CD1c-positive myeloid dendritic cell (primary cell): ENCODE results near the gene FIG4.
"Not testable (repeated sequence)": the region's sequence is repeated elsewhere in the genome, so short reads cannot be mapped to it uniquely, and the experiment has no call there.

ENCODE experiments used
- DNase-seq: peaks from one replicate; pipeline ENCODE4 v3.0.0-alpha.2; 2016; ENCODE audit errors: extremely low spot score

Gene FIG4

DNA sequence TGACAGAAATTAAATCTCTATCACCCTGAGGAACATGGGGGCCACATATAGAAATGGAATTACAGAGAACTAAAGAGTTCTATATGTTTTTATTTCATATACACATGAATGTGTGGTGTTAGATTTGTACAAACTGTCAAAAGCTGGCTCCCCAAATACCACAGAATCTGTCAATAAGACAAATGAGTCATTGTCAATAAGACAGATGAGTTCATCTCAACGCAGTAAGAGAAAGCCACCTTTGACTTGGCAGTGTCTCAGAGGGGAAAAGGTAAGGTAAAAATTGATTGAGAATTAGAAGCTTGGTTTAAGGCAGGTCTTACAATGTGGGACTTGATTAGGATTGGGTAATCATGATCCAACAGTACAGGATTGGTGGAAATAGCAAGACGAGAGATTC, 162.9 kb downstream of the FIG4 start:
- DNase-seq = no peak

DNA sequence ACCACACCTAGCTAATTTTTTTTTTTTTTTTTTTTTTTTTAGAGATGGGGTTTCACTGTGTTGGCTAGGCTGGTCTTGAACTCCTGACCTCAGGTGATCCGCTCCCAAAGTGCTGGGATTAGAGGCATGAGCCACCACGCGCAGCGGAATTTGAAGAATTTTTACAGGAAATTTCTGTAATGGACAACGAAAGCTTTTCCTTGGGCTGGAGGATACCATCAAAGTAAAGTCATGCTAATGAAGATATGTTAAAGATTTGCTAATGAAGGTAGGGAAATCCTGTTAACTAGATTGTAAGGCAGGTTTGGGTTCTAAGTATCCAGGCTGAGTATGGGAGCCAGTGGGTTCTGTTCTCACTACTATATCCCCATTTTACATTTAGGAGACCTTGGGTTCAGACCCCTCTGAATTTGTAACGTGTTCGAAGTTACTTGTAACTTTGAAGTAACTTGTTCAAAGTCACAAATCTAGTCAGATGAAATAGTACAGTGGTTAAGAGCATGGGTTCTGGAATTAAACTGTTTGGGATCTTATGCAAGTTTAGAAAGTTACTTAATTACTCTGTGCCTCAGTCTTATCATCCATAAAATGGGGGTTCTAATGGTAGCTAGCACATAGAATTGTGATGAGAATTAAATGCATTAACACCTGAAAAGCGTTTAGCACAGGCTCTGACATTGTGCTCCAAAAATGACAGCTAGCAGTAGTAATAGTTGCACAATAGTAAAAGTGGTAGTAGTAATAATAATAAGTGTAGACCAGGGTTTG, 163.6 kb downstream of the FIG4 start:
- DNase-seq = no peak

DNA sequence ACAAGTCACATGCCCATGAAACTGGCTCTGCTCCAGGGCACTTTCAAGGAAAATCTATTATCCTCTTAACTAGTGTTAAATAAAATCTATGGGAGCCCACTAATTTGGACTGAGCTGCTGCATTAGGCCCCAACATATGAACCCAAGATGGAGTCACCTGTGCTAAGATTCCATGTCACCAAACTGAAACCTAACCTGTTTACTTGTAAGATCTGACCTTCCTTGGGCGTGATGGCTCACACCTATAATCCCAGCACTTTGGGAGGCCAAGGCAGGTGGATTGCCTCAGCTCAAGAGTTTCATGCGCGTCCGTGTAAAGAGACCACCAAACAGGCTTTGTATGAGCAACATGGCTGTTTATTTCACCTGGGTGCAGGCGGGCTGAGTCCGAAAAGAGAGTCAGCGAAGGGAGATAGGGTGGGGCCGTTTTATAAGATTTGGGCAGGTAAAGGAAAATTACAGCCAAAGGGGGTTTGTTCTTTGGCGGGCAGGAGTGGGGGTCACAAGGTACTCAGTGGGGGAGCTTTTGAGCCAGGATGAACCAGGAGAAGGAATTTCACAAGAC, 164.5 kb downstream of the FIG4 start:
- DNase-seq = not testable (repeated sequence)

DNA sequence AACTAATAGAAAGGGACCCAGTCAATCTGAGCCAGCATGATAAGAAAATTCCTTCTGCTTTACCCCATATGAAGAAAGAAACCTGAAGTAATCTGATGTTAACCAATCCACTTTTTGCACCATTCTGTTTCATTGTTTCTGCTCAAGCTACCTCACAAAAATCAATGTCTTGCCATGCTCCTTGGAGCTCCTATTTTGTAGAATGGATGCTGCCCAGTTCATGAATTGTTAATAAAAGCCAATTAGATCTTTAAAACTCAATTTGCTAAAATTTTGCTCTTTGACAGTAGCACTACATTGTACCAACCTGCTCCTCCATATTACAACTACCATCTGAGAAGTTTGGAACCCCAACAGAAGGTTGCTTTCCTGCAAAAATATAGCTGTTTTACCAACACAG, 170.8 kb downstream of the FIG4 start:
- DNase-seq = no peak

DNA sequence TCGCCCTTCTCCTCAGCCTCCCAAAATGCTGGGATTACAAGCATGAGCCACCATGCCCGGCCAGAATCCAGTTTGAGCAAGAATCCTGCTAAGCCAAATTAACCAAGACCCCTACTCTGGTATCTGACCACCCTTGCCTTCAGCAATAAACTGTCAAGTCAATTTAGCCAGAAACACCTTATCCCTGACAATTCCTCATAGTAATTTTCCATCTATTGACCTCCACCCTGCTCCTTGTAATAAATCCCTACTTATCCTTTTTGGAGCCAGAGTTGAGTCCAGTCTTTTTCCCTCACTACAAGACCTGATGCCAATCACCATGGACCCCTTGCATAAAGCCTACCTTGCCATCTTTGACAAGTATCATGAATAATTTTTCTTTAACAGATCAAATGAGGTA, 173.0 kb downstream of the FIG4 start:
- DNase-seq = no peak

DNA sequence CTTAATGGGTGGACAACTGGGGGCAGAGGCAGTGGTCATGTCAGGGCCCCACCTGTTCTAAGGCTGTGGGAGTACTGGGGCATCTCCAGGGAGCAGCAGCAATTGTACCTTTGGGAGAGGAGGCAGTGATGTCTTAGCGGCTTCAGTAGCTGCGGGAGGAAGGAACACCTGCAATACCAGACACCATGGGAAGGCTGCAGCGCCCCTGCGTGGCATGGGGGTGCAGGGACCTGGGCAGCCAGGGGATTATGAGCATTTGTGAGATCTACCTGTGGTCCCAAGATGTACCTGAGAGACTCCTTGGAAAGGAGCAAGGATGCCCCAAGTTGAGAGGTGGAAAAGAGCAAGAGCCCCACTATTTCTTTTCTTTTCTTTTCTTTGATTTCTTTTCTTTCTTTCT, 174.9 kb downstream of the FIG4 start:
- no peak for DNase-seq

DNA sequence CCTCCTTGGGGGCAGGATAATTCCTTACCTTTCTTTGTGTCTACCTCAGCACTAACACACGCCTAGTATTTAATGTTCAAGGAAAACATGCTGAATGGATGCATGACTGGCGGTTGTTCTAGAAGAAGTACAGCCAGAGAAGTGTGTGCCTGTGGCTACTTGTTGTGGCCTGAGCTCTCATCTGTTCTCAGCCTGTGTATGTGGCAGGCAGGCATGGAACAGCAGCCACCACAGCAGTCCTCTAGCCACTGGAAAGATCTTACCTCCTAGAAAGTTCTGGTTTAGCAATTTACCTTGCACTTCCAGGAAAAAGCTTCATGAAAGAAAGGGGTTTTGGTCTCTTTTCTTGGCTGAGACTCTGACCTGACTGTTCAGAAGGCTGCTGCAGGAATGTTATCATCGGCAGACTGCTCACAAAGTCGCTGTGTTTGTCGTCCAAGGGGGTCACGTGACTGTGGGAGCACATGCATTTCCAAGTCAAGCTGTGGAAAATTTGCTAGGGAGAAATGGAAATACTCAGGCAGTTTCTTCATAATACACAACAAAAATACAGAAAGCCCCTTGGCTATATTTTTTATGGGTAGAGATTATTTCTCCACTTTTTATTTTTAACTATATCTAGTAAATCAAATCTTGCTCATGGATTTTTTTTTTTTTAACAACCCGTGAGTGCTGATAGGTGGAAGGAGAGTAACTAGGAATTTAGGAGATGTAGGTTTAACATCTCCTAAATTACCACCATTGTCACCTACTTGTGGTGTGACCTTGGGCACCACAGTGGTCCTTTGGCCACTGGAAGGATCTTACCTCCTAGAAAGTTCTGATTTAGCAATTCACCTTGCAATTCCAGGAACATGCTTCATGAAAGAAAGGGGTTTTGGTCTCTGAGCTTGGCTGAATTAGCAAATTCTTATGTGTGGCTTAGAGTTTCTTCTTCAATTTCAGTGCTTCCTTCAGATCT, 176.2 kb downstream of the FIG4 start:
- no peak for DNase-seq

DNA sequence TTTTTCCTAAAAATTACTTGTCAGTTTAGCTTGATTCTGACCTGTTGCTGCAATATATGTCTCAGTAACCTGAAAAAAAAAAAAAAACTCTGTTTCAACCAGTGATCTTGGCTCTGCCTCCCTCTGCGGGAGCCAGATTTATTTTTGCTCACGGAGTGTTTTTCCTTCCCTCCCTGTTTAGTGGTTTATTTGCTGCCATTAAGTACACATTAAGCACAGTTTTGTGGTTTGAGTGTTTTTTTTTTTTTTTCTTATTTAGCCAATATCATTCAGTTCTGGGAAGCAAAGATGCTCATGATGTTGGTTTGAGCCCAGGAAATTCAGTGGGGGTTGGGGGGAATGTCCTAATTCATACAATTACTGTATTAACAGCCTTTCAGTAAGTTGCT, 176.9 kb downstream of the FIG4 start:
- DNase-seq = no peak

DNA sequence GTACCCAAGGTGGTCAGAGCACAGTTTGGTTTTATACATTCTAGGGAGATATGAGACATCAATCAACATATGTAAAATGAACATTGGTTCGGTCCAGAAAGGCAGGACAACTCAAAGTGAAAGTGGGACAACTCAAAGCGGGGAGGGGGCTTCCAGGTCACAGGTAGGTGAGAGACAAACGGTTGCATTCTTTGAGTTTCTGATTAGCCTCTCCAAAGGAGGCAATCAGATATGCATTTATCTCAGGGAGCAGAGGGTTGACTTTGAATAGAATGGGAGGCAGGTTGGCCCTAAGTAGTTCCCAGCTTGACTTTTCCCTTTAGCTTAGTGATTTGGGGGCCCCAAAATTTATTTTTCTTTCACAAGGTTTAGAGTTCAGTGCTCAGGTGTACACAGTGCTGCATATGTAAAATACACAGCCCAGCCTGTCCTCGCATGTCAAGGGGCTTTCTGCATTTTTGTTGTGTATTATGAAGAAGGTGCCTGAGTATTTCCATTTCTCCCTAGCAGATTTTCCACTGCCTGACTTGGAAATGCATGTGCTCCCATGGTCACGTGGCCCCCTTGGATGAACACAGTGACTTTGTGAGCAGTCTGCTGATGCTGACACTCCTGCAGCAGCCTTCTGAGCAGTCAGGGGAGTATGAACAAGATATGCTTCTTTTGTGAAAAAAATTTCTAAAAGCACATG, 178.4 kb downstream of the FIG4 start:
- DNase-seq = not testable (repeated sequence)

DNA sequence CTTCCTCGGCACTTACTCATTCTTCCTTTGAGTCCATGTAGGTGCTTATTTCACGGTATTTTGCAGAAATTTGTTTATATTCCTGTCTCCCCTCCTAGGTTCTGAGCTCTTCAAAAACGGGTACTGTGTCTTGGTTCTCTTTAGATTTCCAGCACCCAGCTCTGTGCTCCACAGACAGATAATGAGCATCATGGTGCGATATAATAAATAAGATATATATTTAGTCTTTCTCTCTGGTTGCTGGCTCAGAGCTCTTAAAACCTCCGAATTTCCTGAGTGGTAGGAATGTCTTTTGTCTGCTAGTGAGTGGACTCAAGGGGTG, 179.0 kb downstream of the FIG4 start:
- DNase-seq = no peak

DNA sequence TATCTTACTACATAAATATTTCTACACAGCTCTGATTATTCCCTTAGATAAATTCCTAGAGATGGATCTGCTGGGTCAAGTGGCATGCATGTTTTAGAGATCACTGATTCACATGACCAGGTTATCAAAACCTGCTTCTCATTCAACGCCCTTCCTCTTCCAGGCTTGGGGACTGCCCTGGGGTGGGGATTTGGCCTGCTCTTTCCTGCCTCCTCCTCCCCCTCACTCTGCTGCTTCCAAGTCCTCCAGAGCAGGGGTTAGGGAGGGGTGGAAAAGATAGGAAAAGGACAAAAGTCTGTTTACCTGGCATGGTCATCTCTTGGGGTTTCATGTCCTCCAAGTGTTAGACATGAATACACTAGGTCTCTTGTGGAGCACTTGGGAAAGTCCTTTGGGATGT, 181.5 kb downstream of the FIG4 start:
- DNase-seq = no peak

DNA sequence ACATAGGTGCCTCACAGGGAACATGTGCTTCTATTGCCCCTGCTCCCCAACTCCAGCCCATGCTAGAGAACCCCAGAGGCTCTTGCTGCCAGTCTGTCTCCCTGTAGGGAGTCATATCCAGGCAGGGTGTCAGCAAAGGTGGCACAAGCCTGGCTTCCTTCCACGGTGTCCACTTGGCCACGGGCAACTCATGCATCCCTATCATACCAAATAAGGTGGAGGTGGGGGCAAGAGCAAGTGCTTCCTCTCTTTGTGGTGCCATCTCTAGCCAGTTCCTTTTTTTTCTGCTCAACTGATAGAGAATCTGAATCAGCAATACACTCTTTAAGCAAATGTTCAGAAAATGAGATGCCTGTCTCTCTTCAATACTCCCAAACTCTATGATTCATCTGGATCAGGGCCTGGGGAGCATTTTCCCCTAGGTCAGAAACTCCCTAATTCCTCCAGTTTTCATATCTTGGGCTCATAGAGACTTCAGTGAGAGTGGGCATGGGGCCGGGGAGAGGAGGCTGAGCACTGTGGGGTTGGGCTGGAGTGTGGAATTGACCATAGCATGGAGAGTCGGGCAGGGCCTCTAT, 182.0 kb downstream of the FIG4 start:
- DNase-seq = peak; percentile 51

DNA sequence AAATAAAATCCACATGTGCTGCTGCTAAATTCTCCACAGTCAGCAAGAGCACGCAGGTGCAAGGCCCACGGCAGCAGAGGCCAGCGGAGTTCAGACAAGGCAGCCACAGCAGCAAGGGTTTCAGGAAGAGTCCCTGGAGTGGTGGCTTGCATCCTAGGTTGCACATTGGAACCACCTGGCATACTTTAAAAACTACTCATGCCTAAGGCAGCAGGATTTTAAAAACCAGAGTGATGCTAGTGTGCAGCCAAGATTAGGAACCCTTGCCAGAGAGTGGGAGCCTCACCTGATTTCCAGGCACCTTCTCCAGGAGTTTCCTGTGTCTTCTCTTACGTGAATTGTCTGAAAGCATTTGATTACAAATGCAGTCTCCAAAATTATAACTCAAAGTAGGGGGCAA, 183.0 kb downstream of the FIG4 start:
- no peak for DNase-seq

DNA sequence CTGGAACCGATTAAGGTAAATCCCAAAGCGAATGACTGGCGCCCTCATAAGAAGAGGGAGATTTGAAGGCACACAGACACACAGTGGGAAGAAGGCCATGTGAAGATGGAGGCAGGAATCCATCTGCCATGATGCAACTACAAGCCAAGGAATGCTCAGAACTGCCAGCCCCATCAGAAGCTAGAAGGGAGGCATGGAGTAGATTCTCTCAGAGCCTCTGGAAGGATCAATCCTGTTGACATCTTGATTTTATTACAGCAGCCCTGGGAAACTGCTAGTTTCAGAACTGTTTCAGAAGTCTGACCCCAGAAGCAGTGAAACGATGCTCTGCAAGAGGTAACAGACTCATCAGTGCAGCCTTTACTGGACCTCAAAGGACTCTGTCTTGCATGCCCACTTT, 183.5 kb downstream of the FIG4 start:
- no peak for DNase-seq
